ENCODE results near the gene FLYWCH1. TPM values are rescaled to one million over a fixed set of nuclear protein-coding genes. Genes with fewer than 3 reads are reported as not detected.

Gene FLYWCH1
- total and polyA plus RNA-seq, 10 of the 15 experiments (the other 5 are each of a cell fraction or from before 2014, with no cell fraction given) = 0.47 to 33.8 (median 11.2) TPM

DNA sequence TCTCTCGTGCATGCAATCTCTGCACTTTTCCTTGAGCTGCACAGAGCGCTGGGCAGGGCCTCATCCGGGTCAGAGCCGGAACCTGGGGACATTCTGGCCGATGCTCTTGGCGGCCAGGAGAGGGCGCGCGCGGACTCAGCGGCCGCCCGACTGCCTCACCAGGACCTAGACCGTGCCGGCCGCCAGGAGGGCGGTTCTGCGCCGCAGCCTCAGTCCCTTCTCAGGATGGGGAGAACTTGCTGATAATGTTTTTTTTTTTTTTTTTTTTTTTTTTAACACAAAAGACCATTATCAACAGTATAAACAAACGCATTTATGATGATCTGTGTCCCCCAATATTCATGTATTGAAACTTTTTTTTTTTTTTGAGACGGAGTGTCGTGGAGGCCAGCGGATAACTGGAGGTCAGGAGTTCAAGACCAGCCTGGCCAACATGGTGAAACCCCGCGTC lies 36.8 kb upstream of the FLYWCH1 start (continued):
- TF ChIP-seq, protein P1, sequence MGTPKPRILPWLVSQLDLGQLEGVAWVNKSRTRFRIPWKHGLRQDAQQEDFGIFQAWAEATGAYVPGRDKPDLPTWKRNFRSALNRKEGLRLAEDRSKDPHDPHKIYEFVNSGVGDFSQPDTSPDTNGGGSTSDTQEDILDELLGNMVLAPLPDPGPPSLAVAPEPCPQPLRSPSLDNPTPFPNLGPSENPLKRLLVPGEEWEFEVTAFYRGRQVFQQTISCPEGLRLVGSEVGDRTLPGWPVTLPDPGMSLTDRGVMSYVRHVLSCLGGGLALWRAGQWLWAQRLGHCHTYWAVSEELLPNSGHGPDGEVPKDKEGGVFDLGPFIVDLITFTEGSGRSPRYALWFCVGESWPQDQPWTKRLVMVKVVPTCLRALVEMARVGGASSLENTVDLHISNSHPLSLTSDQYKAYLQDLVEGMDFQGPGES (IDR thresholded peaks at IDR 0.05) = no peak
- TF ChIP-seq ESRRA (IDR thresholded peaks at IDR 0.05; ENCODE audit: low read length) (no peak), NR2C1 (IDR thresholded peaks at IDR 0.05) (no peak), WRNIP1 (IDR thresholded peaks at IDR 0.05; ENCODE audit: borderline replicate concordance, low read depth, low read length) (no peak), HCFC1 (IDR thresholded peaks at IDR 0.05; ENCODE audit: low read length) (no peak), MTA3 (IDR thresholded peaks at IDR 0.05; ENCODE audit: borderline replicate concordance, low read length) (no peak), POLR2A (IDR thresholded peaks at IDR 0.05; ENCODE audit: low read depth, low read length) (no peak), SUZ12 (IDR thresholded peaks at IDR 0.05; ENCODE audit: unreplicated experiment) (no peak), CHD4 (IDR thresholded peaks at IDR 0.05) (no peak), GATAD2B (conservative IDR thresholded peaks at IDR 0.05; ENCODE audit: low read depth) (no peak)
- TF ChIP-seq, protein P2, sequence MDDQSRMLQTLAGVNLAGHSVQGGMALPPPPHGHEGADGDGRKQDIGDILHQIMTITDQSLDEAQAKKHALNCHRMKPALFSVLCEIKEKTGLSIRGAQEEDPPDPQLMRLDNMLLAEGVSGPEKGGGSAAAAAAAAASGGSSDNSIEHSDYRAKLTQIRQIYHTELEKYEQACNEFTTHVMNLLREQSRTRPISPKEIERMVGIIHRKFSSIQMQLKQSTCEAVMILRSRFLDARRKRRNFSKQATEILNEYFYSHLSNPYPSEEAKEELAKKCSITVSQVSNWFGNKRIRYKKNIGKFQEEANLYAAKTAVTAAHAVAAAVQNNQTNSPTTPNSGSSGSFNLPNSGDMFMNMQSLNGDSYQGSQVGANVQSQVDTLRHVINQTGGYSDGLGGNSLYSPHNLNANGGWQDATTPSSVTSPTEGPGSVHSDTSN (IDR thresholded peaks at IDR 0.05; ENCODE audit: insufficient replicate concordance, low read depth, low read length) = no peak
- TF ChIP-seq, protein P3, sequence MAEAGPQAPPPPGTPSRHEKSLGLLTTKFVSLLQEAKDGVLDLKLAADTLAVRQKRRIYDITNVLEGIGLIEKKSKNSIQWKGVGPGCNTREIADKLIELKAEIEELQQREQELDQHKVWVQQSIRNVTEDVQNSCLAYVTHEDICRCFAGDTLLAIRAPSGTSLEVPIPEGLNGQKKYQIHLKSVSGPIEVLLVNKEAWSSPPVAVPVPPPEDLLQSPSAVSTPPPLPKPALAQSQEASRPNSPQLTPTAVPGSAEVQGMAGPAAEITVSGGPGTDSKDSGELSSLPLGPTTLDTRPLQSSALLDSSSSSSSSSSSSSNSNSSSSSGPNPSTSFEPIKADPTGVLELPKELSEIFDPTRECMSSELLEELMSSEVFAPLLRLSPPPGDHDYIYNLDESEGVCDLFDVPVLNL (IDR thresholded peaks at IDR 0.05; ENCODE audit: low read depth, low read length) = no peak
- TF ChIP-seq, protein P4, sequence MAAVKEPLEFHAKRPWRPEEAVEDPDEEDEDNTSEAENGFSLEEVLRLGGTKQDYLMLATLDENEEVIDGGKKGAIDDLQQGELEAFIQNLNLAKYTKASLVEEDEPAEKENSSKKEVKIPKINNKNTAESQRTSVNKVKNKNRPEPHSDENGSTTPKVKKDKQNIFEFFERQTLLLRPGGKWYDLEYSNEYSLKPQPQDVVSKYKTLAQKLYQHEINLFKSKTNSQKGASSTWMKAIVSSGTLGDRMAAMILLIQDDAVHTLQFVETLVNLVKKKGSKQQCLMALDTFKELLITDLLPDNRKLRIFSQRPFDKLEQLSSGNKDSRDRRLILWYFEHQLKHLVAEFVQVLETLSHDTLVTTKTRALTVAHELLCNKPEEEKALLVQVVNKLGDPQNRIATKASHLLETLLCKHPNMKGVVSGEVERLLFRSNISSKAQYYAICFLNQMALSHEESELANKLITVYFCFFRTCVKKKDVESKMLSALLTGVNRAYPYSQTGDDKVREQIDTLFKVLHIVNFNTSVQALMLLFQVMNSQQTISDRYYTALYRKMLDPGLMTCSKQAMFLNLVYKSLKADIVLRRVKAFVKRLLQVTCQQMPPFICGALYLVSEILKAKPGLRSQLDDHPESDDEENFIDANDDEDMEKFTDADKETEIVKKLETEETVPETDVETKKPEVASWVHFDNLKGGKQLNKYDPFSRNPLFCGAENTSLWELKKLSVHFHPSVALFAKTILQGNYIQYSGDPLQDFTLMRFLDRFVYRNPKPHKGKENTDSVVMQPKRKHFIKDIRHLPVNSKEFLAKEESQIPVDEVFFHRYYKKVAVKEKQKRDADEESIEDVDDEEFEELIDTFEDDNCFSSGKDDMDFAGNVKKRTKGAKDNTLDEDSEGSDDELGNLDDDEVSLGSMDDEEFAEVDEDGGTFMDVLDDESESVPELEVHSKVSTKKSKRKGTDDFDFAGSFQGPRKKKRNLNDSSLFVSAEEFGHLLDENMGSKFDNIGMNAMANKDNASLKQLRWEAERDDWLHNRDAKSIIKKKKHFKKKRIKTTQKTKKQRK (IDR thresholded peaks at IDR 0.05; ENCODE audit: low read depth, low read length) = no peak
- TF ChIP-seq, protein P5, sequence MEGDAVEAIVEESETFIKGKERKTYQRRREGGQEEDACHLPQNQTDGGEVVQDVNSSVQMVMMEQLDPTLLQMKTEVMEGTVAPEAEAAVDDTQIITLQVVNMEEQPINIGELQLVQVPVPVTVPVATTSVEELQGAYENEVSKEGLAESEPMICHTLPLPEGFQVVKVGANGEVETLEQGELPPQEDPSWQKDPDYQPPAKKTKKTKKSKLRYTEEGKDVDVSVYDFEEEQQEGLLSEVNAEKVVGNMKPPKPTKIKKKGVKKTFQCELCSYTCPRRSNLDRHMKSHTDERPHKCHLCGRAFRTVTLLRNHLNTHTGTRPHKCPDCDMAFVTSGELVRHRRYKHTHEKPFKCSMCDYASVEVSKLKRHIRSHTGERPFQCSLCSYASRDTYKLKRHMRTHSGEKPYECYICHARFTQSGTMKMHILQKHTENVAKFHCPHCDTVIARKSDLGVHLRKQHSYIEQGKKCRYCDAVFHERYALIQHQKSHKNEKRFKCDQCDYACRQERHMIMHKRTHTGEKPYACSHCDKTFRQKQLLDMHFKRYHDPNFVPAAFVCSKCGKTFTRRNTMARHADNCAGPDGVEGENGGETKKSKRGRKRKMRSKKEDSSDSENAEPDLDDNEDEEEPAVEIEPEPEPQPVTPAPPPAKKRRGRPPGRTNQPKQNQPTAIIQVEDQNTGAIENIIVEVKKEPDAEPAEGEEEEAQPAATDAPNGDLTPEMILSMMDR (IDR thresholded peaks at IDR 0.05 in 2 of 3, conservative IDR thresholded peaks at IDR 0.05 in 1 of 3; ENCODE audit: control insufficient read depth in 2 of 3, extremely low read depth in 1 of 3, insufficient read depth in 1 of 3, low read depth in 3 of 3, low read length in 3 of 3) = peak; percentile 95 to 98 (median 97)
